OCI-LY1 (cell line): Measurements from ENCODE around the gene RWDD2A.

Experiments used
- EZH2 ChIP-seq: fragments of 200-600 bp; sonication (generic), shearing (Covaris generic); IDR thresholded peaks from 2 replicates; pipeline ENCODE4 v1.8.0; 2017; ENCODE audit warnings: borderline replicate concordance, mixed run types, mild to moderate bottlenecking, antibody characterized with exemption, low read length, moderate library complexity, mixed read lengths
- TF ChIP-seq, protein P1 (sequence below): fragments of 200-600 bp; sonication (generic), shearing (Covaris generic); IDR thresholded peaks from 2 replicates; pipeline ENCODE4 v1.5.1; 2017; ENCODE audit warnings: mild to moderate bottlenecking, antibody characterized with exemption, low read length, moderate library complexity, mixed read lengths

GRCh38 chr6:83199863-83200225 lies 6.7 kb downstream of the RWDD2A start:
- TF ChIP-seq, protein P1, sequence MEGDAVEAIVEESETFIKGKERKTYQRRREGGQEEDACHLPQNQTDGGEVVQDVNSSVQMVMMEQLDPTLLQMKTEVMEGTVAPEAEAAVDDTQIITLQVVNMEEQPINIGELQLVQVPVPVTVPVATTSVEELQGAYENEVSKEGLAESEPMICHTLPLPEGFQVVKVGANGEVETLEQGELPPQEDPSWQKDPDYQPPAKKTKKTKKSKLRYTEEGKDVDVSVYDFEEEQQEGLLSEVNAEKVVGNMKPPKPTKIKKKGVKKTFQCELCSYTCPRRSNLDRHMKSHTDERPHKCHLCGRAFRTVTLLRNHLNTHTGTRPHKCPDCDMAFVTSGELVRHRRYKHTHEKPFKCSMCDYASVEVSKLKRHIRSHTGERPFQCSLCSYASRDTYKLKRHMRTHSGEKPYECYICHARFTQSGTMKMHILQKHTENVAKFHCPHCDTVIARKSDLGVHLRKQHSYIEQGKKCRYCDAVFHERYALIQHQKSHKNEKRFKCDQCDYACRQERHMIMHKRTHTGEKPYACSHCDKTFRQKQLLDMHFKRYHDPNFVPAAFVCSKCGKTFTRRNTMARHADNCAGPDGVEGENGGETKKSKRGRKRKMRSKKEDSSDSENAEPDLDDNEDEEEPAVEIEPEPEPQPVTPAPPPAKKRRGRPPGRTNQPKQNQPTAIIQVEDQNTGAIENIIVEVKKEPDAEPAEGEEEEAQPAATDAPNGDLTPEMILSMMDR, result no peak
- no peak for TF ChIP-seq EZH2
